NCI-H146 treated with DMSO at 0.1 percent for 48 hours (cell line): ENCODE measurements around the gene MED15.
"Not testable (repeated sequence)": the region's sequence is repeated elsewhere in the genome, so short reads cannot be mapped to it uniquely, and the experiment has no call there.

ENCODE experiments used
- DNase-seq: peaks from one replicate; lab custom pipeline; 2025; ENCODE audit not compliant: unreplicated experiment; lab: John Stamatoyannopoulos, UW

MED15 gene

GRCh38 chr22:20479612-20480196 lies 27.7 kb upstream of the MED15 start:
- DNase-seq = no peak

- DNase-seq = not testable (repeated sequence)
These were observed 24.3 kb upstream of the MED15 start for GRCh38 chr22:20483143-20483506.

DNA sequence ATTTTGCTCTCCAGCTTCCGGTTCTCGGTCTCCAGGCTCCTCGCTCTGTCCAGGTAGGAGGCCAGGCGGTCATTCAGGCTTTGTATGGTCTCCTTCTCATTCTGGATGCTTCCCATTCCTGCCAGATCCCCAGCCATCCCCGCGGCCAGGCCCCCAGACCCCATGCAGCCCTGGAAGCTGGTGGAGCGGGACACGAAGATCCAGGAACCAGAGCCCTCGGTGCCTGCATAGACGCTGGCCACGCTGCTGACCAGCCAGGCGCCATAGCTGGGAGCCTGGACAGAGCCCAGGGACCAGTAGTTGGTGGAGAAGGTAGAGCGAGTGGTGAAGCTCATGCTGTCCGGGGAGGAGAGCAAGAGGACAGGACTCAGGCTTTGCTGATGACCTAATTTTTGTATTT lies 23.6 kb upstream of the MED15 start:
- no peak for DNase-seq

DNA sequence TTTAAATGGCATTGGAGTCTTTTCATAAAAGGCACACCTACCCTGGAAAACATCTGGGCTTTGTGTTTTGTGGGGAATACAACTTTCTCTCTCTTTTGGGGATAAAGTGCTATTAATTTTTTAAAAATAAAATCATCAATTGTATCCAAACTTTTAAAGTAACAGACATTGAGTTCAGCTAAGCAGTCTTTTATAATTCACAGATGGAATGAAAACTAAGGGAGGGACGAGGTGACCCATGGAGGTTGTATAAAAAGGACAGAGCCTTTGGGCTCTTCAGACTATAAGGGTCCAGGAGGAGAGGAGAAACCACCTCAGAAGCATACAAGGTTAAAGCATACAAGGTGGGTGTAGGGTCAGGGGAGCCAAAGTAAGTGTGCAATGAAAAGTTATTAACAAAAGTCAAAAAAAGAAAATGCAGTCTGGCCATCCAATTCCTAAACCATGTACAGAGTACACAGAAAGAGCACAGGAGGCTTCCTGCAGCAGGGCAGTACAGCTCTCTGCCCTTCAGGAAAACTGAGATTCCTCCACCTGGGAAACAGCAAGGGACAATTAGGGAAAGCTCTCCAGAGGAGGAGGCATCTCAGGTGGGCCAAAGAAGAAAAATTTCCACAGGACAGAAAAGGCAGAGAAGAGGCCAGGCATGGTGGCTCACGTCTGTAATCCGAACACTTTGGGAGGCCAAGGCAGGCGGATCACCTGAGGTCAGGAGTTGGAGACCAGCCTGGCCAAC lies 22.3 kb upstream of the MED15 start:
- DNase-seq = no peak

- no peak for DNase-seq
These were observed 21.2 kb upstream of the MED15 start for GRCh38 chr22:20486229-20486628.

GRCh38 chr22:20487715-20488114 lies 19.7 kb upstream of the MED15 start:
- no peak for DNase-seq

DNA sequence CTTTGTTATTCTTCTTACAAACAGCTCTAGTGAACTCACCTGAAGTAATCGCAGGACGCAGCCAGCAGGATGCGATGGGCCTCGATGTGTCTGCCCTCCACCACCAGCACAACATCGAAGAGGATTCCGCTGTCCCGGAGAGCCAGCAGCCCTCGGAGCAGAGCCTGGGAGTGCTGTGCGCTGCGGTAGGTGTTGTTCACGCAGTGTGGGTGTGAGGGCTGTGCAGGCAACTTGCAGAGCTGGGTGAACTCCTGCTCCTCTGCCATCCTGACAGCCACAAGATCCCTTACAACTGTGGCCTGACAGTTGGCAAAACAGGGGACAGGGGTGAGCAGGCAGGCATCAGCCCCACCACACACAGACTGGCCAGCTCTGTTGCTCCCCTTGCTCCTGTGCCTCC lies 18.5 kb upstream of the MED15 start:
- no peak for DNase-seq

DNA sequence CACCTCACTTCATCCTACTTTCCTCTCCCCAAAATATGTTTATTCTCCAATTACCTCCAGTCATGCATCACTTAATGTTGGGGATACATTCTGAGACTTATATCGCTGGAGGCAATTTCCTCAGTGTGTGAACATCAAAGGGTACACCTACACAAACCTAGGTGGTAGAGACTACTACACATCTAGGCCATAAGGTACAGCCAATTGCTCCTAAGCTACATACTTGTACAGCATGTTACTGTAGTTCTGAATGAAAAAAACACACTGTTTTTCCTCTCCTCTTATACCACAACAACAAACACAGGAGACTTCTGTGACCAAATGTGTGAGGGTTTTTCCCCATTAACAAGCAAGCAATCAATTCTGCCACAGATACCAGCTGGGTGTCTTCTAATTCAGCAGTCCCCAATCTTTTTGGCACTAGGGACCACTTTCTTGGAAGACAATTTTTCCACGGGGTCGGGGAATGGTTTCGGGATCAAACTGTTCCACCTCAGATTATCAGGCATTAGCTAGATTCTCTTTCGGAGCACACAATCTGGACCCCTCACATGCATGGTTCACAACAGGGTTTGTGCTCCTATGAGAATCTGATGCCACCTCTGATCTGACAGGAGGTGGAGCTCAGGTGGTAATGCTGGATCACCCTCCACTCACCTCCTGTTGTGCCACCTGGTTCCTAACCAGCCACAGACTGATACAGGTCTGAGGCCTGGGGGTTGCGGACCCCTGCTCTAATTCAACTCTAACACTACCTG lies 17.0 kb upstream of the MED15 start:
- no peak for DNase-seq

- DNase-seq = no peak
These were observed 16.5 kb upstream of the MED15 start for GRCh38 chr22:20490941-20491307.

DNA sequence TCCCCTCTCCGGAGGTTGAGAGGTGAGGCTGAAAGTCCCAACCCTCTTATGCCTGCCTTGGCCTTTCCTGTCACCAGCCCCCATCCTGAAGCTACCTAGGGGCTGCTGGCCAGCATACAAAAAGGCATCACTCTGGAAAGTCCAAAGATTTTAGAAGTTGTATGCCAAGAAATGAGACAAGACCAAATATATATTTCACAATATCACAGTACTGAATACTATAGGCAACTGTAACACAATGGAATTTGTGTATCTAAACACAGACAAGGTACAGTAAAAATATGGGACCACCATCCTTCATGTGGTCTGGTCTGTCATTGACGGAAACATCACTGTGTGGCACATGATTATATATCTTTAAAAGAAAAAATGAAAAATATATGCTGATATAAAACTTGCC lies 16.1 kb upstream of the MED15 start:
- DNase-seq = no peak

- no peak for DNase-seq
These were observed 12.2 kb upstream of the MED15 start, which contains the start of gene KLHL22 for GRCh38 chr22:20494978-20495860. KLHL22 (minus strand) TSS chr22:20495795; CDS start chr22:20489211, 6,584 bp downstream.

- DNase-seq = peak; percentile 57
These were observed 11.3 kb upstream of the MED15 start for GRCh38 chr22:20495861-20496681.

DNA sequence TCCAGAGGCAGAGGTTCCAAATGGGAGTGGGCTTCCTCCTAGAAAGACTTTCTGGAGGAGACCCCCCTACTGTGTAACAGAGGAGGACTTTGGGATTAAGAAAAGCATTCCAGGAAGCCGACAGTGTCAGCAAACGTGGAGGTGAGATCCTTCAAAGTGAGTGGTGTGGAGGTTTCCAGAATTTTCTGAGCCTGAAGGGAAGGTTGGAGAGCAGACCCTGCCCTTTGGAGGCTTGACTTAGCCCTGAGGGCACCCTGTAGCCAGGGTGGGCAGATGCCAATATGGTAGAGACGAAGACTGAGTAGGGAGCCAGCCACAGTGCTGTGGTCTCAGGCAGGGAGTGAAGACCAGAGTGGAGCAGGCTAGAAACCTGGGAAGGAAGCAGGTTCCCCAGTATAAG lies 10.0 kb upstream of the MED15 start:
- DNase-seq = no peak

DNA sequence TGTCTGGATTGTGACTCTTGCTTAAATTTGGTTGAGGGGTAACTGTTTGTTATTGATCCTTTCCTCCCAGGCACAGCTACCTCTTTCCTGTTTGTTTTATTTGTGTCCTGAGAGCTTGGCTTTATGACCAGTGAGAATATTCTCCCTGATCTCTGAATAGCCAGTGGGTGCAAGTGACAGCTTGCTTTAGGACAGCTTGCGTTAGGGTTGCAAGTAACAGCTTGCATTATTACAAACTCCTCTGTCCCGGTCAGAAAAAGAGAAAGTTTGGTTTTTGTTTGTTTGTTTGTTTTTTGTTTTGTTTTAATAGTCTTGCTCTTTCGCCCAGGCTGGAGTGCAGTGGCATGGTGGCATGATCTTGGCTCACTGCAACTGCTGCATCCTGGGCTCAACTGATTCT lies 8.5 kb upstream of the MED15 start:
- no peak for DNase-seq

DNA sequence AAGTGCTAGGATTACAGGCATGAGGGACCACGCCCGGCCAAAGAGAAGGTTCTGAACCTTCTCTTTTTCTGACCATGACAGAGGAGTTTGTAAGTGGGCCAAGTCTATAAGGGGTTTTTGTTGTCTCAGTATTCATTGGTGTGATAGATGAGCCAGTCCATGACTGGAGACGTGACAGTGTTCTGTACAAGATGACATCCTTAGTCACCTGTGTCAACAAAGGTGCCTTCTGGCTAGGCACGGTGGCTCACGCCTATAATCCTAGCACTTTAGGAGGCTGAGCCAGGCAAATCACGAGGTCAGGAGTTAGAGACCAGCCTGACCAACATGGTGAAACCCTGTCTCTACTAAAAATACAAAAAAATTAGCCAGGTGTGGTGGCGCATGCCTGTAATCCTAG lies 7.6 kb upstream of the MED15 start:
- no peak for DNase-seq

- no peak for DNase-seq
These were observed 3.6 kb upstream of the MED15 start for GRCh38 chr22:20503816-20504215.

- DNase-seq = not testable (repeated sequence)
These were observed 3.0 kb upstream of the MED15 start for GRCh38 chr22:20504293-20504922.

- DNase-seq = no peak
These were observed 712 bp upstream of the MED15 start for GRCh38 chr22:20506543-20507252.

DNA sequence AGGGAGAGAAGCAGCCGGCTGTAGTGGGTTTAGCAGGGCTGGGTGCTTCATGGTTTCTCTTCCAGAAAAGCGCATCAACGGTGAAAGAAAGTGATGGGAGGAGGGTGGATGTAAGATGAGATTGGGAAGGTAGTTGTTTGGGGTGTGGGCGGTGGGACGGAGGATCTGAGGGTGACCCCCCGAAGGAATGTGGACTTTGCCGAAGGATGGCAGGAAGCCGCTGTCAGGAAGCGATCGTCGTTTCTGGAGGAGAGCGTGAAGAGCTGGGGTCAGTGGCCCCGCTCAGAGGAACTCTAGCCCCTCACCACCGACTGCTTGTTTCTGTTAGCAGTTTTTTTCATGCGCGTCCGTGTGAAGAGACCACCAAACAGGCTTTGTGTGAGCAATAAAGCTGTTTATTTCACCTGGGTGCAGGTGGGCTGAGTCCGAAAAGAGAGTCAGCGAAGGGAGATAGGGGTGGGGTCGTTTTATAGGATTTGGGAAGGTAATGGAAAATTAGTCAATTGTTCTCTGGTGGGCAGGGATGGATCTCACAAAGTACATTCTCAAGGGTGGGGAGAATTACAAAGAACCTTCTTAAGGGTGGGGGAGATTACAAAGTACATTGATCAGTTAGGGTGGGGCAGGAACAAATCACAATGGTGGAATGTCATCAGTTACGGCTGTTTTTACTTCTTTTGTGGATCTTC lies 801 bp downstream of the MED15 start:
- not testable (repeated sequence) for DNase-seq
